ENCODE data around the gene AOPEP.
"Not testable (repeated sequence)": the region's sequence is repeated elsewhere in the genome, so short reads cannot be mapped to it uniquely, and the experiment has no call there.

AOPEP gene

DNA sequence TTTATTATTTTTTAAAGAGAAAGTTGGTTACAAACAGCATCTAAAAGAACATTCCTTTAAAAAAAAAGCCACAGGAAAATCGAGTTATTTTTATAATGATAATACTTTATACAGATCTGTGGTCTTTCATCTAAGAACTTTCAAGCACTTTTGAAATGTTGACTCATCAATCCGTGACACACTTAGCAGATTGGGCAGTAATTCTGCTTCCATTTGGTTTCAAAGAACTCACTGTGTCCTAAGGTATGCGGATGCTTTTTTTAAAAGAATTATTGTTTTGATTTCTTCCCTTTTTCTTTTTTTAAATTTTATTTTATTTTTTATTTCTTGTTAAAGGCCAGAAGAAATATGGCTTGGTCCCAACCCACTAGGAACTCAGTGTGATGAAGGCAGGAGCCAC lies 147.8 kb downstream of the AOPEP start:
- no peak for DNase-seq

DNA sequence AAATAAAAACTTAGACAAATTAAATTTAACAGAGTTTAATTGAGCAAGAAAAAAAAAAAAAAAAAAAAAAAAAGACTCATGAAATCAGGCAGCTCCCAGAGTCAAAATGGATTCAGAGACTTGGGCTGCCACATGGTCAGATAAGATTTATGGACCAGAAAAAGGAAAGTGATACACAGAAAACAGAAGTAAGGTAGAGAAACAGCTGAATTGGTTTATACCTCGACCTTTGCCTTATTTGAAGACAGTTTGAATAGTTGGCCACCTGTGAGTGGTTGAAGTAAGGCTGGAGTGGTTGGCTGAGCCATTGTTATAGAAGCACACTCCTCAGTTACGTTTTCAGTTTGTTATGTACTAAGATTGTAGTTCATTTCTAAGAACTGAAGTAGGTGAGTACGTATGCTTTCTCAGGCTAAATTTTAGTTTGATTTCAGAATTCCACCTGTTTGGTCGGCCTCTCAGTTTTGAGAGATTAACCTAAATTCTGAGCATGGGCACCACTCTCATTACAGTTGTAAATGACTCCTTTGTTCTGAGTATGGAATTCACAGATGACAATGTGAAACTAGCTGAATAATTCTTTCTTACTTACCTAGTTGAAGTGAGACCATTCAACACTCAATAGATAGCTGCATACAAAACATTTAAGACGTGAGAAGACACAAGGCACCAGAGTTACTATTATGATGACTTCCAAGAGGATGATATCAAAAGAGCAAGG lies 149.0 kb downstream of the AOPEP start:
- DNase-seq, result no peak

DNA sequence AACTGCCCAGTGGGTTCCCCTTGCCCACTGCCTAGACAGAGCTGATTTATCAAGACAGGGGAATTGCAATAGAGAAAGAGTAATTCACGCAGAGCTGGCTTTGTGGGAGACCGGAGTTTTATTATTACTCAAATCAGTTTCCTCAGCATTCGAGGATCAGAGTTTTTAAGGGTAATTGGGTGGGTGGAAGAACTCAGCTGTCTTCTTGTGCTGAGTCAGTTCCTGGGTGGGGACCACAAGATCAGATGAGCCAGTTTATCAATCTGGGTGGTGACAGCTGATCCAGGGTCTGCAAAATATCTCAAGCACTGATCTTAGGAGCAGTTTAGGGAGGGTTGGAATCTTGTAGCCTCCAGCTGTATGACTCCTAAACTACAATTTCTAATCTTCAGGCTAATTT lies 152.3 kb downstream of the AOPEP start:
- not testable (repeated sequence) for DNase-seq

DNA sequence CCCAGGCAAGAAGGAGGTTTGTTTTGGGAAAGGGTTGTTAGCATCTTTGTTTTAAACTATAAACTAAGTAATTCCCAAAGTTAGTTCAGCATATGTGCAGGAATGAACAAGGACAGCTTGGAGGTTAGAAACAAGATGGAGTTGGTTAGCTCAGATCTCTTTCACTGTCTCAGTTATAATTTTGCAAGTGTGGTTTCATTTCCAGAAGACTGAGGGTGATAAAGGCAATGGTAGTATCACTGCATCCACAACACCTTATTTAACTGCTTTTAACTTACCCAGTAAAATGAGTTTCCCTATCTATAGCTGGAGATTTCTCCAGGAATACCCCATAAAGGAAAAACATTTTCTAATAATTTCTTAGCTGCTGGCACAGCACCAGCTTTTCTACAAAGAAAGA lies 152.7 kb downstream of the AOPEP start:
- DNase-seq, result no peak

DNA sequence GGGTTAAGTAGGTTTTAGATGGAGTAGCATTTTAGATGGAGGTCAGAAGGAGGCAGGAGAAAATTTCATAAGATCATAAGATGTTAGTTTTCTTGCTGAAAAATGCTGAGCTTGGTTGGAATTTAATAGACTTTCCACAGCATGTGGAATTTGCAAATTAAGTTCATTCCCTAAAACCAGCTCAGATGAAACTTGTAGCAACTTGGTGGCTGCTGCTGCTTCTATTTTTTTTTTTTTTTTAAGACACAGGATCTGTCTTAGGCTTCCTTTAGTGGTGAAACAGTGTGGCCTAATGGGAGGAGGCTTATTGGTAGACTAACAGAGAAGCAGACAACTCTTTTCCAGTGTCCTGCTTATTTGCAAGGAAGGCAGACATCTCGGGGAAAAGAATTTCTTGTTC lies 154.5 kb downstream of the AOPEP start:
- DNase-seq, result no peak

DNA sequence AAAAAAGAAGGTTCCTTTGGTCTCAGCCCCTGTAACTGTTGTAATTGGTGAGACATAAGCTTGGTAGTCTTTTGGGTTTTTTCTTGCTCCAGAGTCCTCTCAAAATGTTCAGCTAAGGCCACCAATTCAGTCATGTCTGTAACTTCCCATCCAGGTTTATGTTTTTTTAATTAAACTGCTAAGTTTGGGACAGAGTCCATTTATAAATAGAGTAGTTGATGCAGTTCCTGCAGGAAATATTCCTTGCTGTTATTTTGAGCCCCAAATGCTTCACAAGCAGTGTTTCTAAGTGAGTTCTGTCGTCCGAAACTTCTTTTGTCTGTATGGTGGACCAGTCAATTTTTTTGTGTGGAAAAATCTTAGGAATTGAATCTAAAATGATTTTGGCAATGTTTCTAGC lies 155.0 kb downstream of the AOPEP start:
- DNase-seq, result no peak

DNA sequence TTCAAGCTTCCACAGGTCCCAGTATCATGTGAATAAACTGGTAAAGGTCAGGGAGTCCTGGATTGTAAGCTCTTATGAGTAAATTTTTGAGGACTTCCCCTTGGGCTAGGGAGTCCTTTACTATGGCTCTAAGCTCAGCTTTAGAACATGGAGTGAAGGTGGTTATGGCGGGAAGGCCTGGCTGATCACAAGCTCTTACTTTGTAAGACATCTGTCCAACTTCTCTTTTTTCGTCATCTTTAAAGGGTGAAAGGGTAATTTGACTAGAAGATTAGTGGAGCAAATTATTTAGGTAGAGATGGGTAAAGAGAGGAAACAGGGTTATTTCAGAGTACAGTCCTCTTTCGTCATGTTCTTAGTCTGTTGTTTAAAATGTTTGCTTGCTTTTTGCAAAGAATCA lies 155.4 kb downstream of the AOPEP start:
- DNase-seq, result no peak

DNA sequence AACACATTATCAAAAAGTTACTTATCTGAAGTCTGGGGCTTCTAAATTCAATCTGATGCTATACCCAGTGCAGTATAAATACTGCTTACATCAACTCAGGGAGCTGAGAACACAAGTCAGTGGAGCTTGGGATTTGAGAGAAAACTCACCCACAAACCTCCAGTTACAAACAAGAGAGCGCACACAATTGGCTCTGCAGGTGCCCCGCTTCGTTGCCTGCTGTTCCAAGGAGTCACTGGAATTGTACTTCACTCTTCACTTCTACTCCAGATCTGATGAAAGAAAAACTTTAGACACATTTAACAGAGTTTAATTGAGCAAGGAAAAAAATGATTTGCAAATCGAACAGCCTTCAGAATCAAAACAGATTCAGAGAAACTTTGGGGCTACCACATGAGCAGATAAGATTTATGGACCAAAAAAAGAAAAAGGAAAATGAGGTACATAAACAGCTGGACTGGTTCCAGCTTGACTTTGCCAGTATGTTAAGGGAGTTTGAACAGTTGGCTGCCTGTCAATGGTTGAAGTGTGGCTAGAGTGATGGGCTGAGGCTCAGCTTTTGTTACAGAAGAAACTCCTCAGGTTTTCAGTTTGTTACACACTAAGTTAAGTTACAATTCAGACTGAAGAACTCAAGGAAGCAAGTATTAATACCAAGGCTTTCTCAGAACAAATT lies 156.6 kb downstream of the AOPEP start:
- no peak for DNase-seq

DNA sequence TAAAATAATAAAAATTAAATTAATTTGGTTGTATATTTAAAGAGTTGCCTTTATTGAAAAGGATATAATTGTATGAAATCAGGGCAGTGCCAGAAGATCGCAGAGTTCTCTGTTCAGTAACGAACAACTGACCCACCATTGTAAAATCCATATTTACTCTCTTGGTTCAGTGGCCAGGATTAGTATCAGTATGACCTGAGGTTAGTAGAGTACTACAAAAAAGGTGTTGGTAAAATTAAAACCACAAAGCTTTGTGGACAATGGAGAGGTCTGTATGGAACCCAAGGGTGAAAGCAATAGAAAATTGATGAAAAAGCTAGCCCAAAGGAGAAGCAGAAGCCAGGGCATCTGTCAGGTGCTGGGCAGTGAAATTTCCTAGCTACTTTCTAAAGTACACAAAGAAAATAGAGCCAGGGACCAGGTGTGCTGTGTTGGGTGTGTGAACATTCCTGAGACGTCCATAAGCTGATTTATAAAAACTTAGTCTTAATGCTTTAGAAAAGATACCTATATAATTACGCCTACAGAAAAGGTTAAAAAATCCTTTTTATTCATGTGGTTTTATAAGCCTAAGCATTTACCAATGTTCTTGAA lies 159.5 kb downstream of the AOPEP start:
- DNase-seq, result no peak

DNA sequence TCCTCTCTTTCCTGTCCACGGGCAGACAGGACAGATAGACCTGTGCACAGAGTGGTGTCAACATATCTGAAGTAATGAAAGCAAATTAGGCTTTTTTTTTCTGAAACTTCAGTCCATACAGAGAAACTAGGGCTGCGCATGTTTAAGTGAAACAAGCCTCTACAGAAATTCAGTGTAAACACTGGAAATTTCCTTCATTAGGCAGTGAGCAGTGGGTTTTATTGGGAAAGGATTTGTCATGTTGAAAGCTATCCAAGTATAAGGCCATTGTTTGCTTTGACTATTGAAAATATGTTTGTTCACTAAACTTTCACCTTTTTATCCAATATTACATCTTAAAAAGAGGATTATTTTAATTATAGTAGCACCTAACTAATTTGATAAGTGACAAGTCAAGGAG lies 161.2 kb downstream of the AOPEP start:
- no peak for DNase-seq

DNA sequence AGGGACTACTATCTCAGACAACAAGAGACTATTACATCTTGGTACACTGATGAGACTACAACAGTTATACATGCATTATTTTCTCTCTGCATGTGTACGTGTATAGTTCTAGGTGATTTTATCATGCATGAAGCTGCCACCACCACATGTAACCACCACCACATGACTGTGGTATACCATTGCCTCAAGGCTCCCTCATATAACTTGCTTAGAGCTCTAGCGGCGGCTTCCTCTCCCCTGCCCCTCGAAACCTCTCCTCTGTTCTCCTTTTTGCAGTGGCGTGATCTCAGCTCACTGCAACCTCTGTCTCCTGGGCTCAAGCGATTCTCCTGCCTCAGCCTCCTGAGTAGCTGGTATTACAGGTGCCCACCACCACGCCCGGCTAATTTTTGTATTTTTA lies 162.3 kb downstream of the AOPEP start:
- no peak for DNase-seq

DNA sequence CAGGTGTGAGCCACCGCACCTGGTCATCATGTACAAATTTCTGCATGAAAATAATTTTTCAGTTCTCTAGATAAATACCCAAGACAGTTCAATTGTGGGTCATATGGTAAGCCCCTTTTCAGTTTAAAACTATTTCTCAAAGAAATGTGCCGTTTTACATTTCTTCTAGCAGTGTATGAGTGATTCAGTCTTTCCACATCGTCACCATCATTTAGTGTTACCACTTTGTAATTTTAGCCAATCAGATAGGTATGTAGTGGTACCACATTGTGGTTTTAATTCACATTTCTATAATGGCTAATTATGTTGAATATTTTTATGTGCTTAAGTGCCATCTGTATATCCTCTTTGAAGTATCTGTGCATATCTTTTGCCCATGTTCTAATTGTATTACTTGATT lies 163.1 kb downstream of the AOPEP start:
- no peak for DNase-seq

DNA sequence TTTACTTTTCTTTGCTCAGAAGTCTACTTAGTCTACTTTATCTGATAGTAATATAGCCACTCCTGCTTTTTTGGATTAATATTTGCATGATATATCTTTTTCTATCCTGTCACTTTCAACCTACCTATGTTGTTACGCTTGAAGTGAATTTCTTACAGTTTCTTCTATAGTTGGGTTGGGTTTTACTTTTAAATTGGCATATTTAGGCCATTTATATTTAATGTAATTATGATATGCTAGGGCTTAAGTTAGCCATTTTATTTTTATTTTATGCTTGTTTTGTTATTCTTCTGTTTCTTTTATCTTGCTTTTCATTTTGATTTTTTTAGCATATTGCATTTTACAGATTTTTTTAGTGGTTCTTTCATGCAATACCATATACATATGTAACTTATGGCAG lies 164.7 kb downstream of the AOPEP start:
- no peak for DNase-seq

DNA sequence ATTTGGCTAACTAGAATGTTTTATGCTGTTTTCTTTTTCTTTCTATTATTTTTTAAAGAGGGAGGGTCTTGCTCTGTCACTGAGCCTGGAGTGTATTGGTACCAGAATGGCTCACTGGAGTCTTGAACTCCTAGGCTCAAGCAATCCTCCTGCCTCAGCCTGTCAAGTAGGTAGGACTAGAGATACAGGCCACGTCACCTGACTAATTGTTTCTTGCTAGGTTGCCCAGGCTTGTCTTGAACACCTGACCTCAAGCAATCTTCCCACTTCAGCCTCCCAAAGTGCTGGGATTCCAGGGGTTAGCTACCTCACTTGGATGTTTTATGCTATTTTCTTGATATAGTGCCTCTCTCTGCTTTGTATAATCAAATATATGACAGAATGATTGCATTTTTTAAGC lies 166.2 kb downstream of the AOPEP start:
- DNase-seq, result no peak

DNA sequence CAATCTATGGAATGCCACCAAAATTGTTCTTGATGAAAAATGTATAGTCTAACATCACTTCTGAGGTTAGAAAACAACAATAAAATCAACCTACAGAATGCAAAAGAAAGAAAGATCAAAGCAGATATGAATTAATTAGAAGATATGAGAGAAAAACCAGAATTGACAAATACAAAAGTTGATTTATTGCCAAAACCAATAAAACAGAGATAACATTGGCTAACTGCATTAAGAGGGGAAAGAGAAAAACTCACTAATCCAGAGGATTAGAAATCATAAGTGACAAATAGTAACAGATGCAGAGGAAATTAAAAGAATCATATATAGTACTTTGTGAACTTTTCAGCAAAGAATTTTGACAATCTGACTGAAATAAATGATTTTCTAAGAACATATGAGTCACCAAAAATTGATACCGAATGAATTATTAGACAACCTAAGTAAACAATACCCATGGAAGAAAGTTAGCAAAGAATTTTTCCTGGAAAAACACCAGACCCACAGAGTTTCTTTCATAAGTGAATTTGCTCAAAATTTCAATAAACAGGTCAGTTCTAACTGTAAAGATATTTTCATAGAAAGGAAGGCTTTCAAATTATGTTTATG lies 167.7 kb downstream of the AOPEP start:
- no peak for DNase-seq

DNA sequence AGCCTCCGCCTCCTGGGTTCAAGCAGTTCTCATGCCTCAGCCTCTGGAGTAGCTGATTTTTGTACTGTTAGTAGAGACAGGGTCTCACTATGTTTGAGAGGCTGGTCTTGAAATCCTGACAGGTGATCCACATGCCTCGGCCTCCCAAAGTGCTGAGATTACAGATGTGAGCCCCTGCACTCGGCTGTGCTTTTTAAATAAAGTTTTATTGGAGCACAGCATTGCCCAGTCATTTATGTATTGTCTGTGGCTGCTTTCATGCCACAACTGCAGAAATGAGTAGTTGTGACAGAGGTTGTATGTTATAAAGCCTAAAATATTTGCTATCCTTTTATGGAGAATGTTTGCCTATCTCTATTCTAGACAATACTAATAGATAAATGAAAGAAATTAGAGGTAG lies 169.2 kb downstream of the AOPEP start:
- no peak for DNase-seq

DNA sequence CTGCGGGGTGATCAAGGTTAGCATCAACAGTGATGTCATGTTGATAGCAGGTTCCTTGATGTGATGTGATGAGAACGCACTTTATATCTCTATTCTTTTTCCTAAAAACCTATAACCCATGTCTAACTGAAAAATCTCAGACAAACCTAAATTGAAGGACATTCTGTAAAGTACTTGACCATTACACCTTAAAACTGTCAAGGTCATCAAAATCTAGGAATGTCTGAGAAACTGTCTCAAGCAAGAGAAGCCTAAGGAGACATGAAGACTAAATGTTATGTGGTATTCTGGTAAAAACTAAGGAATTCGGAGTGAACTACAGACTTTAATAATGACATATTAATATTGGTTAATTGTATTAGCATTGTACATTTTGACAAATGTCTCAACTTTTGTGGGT lies 170.0 kb downstream of the AOPEP start:
- DNase-seq, result no peak

DNA sequence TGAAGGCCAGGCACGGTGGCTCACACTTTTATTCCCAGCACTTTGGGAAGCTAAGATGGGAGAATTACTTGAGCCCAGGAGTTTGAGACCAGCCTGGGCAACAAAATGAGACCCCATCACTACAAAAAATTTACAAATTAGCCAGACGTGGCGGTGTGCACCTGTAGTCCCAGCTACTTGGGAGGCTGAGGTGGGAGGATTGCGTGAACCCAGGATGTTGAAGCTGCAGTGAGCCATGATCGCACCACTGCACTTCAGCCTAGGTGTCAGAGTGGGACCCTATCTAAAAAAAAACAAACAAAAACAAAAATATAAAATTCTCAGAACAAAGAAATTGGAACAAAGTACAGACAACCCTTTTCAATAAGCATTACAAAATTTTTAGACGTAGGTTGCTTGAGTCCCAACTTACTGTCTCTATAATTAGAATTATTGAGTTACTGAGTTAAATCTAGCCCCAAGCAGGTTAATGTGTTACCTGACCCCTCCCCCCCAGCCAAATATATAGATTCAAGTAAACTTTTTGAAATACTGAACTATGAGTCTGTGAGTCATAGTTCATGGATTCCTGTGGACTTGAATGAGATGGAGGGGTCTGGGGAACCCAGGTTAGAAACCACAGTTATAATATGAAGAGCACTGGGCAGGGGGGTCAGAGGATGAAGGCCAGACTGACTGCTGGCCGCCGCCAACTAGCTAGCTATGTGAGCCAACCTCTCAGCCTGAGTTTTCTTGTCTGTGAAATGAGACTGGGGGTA lies 173.1 kb downstream of the AOPEP start:
- DNase-seq, result no peak

DNA sequence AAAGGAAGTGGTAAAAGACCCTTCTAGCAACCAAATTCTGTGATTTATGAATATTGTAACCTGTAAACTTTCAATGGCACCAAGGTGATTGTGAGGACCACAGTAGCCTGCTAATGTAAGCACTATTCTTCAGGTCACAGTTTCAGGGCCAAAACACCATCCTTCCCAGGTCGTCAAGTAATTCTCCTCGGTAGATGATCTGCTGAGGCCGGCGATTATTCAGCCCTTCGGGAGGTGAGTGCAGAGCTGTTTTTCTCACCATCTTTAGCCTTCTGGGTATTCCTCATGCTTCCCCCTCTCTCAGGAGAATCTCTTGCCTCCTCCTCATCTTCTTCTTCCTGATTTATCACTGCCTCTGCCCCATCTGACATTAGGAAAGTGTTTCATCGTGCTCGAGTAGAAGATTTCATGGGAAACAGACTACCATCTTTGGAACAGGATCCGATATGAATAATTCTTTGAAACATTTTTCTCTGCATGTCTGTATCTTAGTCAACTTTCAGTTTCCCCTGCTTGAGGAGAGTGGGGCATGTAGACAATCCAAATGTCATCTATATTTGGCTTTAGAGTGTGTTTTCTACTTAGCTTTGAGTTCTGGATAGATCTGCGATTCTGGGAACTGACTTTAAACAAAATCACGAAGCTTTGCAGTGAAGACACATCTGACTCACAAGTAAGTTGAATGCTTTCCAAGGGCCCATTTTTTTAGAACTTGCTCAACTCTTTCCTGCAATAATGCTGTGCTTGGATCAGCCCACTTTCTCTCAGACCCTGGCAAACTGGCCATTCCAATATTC lies 173.9 kb downstream of the AOPEP start:
- DNase-seq, result no peak

DNA sequence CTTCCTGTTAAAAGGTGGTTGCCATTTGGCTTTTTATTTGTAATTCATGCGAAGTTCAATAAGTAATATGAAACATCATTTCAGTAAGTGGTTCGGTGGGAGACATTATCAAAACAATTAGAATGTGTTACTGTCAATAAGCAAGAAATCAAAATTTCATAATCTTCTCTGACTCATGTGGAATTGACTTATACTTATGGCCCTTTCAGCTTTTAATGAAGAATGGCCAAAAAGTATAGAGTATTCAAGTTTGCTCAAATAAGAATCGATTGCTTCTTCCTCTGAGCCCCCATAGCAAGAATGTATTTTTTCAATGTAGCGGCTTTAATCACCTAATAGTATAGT lies 174.5 kb downstream of the AOPEP start:
- DNase-seq, result no peak

DNA sequence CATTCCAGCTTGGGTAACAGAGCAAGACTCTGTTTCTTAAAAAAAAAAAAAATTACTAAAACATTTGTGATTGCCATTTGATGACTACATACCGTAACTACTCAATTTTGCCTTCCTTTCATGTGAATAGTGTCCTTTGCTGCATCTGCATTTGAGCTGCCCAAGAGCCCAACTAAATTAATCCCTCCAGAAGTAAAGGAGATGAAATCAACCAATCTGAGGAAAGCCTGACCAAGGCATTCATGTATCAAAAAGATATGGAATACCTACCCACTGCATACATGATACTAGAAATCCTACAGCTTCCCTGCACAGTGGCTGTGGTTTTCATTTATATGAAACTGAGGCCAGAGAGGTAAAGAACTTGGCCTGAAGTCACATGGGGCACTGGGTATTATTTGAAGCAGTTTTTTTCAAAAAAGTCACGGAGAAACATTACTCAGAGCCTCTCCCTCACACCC lies 177.5 kb downstream of the AOPEP start:
- no peak for DNase-seq

DNA sequence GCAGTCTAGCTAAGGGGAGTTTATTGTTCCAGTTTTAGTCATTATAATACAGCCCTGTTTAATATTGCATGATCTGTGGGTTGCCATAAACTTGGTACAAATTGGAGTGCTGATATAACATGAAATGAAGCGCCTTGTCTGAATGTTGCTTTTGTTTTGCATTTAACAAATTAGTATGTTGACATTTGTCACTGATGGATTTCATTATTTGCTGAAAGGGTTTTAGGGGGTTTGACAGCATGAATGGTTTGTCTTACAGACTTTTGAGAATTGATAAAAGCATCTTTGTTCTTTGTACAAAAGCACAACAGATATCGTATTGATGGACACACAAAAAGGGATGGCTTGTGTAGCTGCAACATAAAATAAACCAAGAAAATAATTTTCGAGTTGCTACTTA lies 178.3 kb downstream of the AOPEP start:
- no peak for DNase-seq

DNA sequence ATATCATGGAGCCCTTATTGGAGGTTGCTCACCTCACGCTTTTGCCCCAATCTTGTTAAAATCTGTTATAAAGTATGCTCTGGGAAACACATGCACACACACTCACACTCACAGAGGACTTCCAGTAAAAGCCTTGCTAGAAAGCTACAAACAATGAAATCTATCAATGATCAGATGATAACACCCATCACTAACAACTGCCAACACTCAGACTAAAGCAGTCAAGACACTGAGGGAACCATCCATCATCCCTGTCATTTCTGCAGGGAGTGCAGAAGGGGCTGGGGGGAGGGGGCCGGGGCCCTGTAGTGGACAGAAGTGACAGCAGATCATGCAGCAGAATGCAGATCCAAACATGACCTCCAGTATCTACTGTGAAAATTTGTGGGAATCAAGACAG lies 179.1 kb downstream of the AOPEP start:
- DNase-seq, result no peak
